HFFc6 (cell line): ENCODE results near the gene ANTXR1. TPM values are rescaled to one million over a fixed set of nuclear protein-coding genes. Genes with fewer than 3 reads are reported as not detected.

Source experiments
- DNase-seq: peaks from one replicate; pipeline ENCODE4 v3.0.0-alpha.2; 2018
- H3K27ac Mint-ChIP-seq: 2 replicates; pipeline ENCODE4 v1.8.0; 2020; ENCODE audit warnings: mild to moderate bottlenecking, mixed read lengths
- H3K27me3 Mint-ChIP-seq: 2 replicates; pipeline ENCODE4 v1.8.0; 2021; ENCODE audit warnings: mild to moderate bottlenecking, moderate library complexity, mixed read lengths; ENCODE audit not compliant: insufficient read depth
- H3K36me3 Mint-ChIP-seq: 2 replicates; pipeline ENCODE4 v1.8.0; 2021; ENCODE audit warnings: low read depth, mixed read lengths
- H3K4me1 Mint-ChIP-seq: 2 replicates; pipeline ENCODE4 v1.8.0; 2020; ENCODE audit warnings: low read depth, mixed read lengths
- H3K4me3 Mint-ChIP-seq: 2 replicates; pipeline ENCODE4 v1.8.0; 2020; ENCODE audit warnings: mild to moderate bottlenecking, moderate library complexity, mixed read lengths
- H3K9me3 Mint-ChIP-seq: 2 replicates; pipeline ENCODE4 v1.8.0; 2020; ENCODE audit warnings: mild to moderate bottlenecking, mixed read lengths
- total RNA-seq, 6 experiments: library from RNA; stranded (reverse); fragmentation: NEBNext Ultra II Directional; extraction: Animal tissue kit (Norgen Biotek cat#: 25700); gene quantifications; 2 replicates in 1 of 6; 3 replicates in 5 of 6; pipeline ENCODE4 v1.2.3, GENCODE V29; 2021
- TF ChIP-seq, protein P1 (sequence below): fragments of 200-600 bp; sonication (generic); IDR thresholded peaks from 2 replicates; pipeline ENCODE4 v1.5.0; 2021; ENCODE audit warnings: antibody characterized with exemption, mild to moderate bottlenecking

ANTXR1 gene
- total RNA-seq, 6 experiments from 2014 or later, result 98.0 to 137 (median 124) TPM

DNA sequence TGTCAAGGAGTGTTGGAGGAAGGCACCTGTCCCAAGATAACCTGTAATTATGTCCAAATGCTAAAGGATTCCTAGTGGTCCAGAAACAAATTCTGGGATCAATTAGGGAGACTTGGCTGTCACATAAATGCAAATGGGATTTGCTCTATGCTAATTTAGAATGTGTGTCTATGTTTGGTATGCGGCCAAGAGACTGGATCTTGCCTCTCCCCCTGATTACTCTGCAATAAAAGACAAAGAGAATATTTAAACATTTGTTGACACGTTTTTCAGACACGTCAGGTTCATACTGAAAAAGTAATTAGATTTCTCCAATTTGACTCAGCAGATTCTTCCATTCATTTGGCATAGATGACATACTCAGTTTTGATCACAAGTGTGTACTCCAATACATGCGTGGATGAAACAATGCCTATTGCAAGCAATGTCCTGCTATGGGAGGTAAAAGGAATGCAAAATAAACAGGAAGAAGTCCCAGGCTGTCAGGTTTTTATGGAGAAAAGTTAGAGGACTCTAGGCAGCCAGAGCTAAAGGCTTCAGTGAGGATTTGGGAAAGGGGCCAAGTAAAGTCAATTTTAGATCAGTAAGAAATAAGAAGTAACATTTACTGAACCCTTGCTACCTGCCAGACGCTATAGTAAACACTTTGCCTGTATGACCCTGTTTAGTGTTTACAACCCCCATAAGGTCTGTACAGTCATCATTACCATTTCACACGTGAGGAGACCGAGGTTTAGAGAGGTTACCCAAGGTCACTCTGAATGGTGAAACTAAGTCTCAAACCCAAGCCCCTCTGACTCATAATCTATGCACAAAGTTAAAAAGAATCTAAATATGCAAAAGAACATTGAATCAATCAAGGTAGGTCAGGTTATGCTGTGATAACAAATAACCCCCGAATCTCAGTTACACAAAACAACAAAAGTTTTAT, 7.8 kb downstream of the ANTXR1 start:
- Mint-ChIP-seq H3K27me3 (no peaks in the 10 kb centered on the region), H3K36me3 (peaks cover 16% of the 10 kb centered on the region), H3K9me3 (no peaks in the 10 kb centered on the region), H3K27ac (no peak overlapping the region), H3K4me1 (peaks cover 67% of the 10 kb centered on the region), H3K4me3 (no peak overlapping the region)
- no peak for DNase-seq
- TF ChIP-seq, protein P1, sequence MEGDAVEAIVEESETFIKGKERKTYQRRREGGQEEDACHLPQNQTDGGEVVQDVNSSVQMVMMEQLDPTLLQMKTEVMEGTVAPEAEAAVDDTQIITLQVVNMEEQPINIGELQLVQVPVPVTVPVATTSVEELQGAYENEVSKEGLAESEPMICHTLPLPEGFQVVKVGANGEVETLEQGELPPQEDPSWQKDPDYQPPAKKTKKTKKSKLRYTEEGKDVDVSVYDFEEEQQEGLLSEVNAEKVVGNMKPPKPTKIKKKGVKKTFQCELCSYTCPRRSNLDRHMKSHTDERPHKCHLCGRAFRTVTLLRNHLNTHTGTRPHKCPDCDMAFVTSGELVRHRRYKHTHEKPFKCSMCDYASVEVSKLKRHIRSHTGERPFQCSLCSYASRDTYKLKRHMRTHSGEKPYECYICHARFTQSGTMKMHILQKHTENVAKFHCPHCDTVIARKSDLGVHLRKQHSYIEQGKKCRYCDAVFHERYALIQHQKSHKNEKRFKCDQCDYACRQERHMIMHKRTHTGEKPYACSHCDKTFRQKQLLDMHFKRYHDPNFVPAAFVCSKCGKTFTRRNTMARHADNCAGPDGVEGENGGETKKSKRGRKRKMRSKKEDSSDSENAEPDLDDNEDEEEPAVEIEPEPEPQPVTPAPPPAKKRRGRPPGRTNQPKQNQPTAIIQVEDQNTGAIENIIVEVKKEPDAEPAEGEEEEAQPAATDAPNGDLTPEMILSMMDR, result no peak

DNA sequence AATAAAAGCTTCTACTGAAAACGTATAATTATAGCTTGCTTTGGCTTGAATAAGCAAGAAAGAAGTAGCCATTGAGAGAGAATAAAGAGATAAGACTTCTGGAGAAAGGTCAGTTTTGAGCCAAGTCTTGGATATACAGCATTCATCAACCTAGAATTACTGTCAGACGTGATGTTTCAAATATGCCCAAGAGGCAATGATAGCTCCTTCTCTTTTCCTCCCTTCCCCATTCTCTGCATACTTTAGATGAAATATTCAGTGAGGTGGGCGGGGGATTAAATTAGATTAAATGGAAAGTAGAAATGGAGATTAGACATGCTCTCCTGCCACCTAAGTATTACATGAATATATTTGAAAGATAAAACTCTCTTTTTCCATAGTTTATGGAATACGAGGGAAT, 8.7 kb downstream of the ANTXR1 start:
- DNase-seq, result no peak
- Mint-ChIP-seq H3K27me3 (no peaks in the 10 kb centered on the region), H3K9me3 (no peaks in the 10 kb centered on the region), H3K36me3 (peaks cover 17% of the 10 kb centered on the region), H3K27ac (no peak overlapping the region), H3K4me3 (no peak overlapping the region), H3K4me1 (peaks cover 66% of the 10 kb centered on the region)
- TF ChIP-seq, protein P1, result no peak

DNA sequence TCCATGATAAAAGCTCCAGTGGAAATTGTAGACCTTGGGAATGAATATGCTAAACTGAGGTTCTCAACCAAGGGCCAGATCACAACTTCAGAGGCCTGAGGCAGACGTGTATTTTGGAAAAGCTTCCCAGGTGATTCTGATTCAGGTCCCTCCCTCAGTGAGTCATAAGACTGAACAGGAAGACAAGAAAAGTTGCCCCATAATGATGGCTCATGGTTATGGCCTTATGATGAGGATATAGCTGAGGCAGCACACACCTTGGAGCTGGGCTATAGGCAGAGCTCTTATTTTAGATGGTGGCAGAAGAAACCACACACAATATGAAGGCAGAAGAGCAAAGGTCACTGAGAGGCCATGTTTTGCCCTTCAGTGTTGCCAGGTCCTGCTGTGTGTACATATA, 9.6 kb downstream of the ANTXR1 start:
- Mint-ChIP-seq H3K9me3 (no peaks in the 10 kb centered on the region; the same call in 1 of the 2 replicates), H3K36me3 (peaks cover 19% of the 10 kb centered on the region), H3K4me1 (peaks cover 66% of the 10 kb centered on the region), H3K4me3 (no peak overlapping the region), H3K27me3 (no peaks in the 10 kb centered on the region), H3K27ac (no peak overlapping the region)
- no peak for DNase-seq
- TF ChIP-seq, protein P1, result no peak

DNA sequence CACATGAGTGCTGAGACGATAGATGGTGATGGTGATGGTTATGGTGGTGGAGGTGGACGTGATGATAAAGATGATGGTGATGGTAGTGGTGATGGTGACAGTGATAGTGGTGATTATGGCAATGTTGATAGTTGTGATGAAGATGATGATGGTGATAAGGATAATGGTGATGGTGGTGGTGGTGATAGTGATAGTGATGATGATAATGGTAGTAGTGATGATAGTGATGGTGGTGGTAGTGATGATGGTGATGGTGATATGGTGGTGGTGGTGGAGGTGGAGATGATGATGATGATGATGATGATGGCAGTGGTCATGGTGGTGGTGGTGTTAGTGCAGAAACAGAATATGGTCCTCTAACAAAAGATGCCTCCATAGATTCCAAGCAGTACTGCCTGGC, 10.3 kb downstream of the ANTXR1 start:
- Mint-ChIP-seq H3K4me1 (peaks cover 62% of the 10 kb centered on the region), H3K9me3 (peaks cover 4% of the 10 kb centered on the region; the same call in 1 of the 2 replicates), H3K4me3 (no peak overlapping the region), H3K27ac (no peak overlapping the region), H3K27me3 (no peaks in the 10 kb centered on the region), H3K36me3 (peaks cover 17% of the 10 kb centered on the region)
- TF ChIP-seq, protein P1, result no peak
- no peak for DNase-seq

DNA sequence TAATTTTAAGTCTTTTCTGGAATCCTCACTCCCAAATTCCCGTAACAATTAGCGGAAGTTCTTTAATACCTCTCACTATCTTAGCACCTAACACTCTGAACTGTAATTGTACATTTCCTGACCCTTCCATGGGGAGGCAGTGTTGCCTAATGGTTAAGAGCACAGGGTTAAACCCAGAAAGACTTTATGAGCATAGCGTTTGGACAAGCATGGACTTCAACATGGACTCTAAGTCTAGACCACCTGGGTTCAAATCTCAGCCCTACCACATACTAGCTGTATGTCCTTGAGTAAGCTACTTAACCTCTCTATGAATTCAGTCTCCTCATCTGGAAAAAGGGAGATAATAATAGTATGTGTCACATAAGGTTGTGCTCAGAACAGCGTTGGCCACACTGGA, 13.0 kb downstream of the ANTXR1 start:
- H3K4me1 Mint-ChIP-seq, result peaks cover 36% of the 10 kb centered on the region
- TF ChIP-seq, protein P1, result peak; percentile 77
- peaks cover 17% of the 10 kb centered on the region for H3K36me3 Mint-ChIP-seq
- no peaks in the 10 kb centered on the region for H3K27me3 Mint-ChIP-seq
- peaks cover 4% of the 10 kb centered on the region; the same call in 1 of the 2 replicates for H3K9me3 Mint-ChIP-seq
- H3K4me3 Mint-ChIP-seq, result no peak overlapping the region
- DNase-seq, result peak; percentile 28
- no peak overlapping the region; the same call in 1 of the 2 replicates for H3K27ac Mint-ChIP-seq
